GM12878 (cell line): ENCODE data around the gene AP1AR. TPM values are rescaled to one million over a fixed set of nuclear protein-coding genes. Genes with fewer than 3 reads are reported as not detected.

ENCODE experiments used
- CREM ChIP-seq: IDR thresholded peaks from 2 replicates; pipeline ENCODE4 v1.6.1; 2014; ENCODE audit warnings: antibody characterized with exemption, low read depth
- FOXM1 ChIP-seq: IDR thresholded peaks from 2 replicates; pipeline ENCODE4 v1.6.1; 2012; ENCODE audit warnings: low read depth, mild to moderate bottlenecking, inconsistent platforms, low read length, moderate library complexity
- MTA2 ChIP-seq: fragments of 450-650 bp; IDR thresholded peaks from 2 replicates; pipeline ENCODE4 v1.6.1; 2016; ENCODE audit warnings: low read depth, mild to moderate bottlenecking, moderate library complexity
- PAX8 ChIP-seq: fragments of 450-650 bp; IDR thresholded peaks from 2 replicates; pipeline ENCODE4 v1.6.1; 2017; ENCODE audit warnings: mild to moderate bottlenecking, moderate library complexity
- POLR2AphosphoS5 ChIP-seq: IDR thresholded peaks from 2 replicates; pipeline ENCODE4 v1.6.1; 2011; ENCODE audit warnings: mild to moderate bottlenecking, low read length, inconsistent platforms
- RB1 ChIP-seq: fragments of 450-650 bp; formaldehyde crosslinking; IDR thresholded peaks from 2 replicates; pipeline ENCODE4 v1.6.1; 2017; ENCODE audit warnings: mild to moderate bottlenecking, borderline replicate concordance
- SMARCA5 ChIP-seq: fragments of 450-650 bp; IDR thresholded peaks from 2 replicates; pipeline ENCODE4 v1.6.1; 2017; ENCODE audit warnings: mild to moderate bottlenecking
- SP1 ChIP-seq: IDR thresholded peaks from one replicate; pipeline ENCODE4 v1.6.1; 2011; ENCODE audit warnings: low read depth, low read length
- SREBF1 ChIP-seq: IDR thresholded peaks from 2 replicates; pipeline ENCODE4 v1.6.1; 2012; ENCODE audit warnings: mild to moderate bottlenecking, low read length
- YBX1 ChIP-seq: fragments of 450-650 bp; IDR thresholded peaks from 2 replicates; pipeline ENCODE4 v1.6.1; 2016; ENCODE audit warnings: antibody characterized with exemption
- ZBED1 ChIP-seq: IDR thresholded peaks from 2 replicates; pipeline ENCODE4 v1.6.1; 2016; ENCODE audit warnings: borderline replicate concordance
- ZNF24 ChIP-seq: fragments of 450-650 bp; IDR thresholded peaks from 2 replicates; pipeline ENCODE4 v1.6.1; 2017; ENCODE audit warnings: antibody characterized with exemption, mild to moderate bottlenecking
- ZNF384 ChIP-seq: IDR thresholded peaks from 2 replicates; pipeline ENCODE4 v1.6.1; 2012; ENCODE audit warnings: low read depth, mild to moderate bottlenecking, low read length, improper control_type of control experiment, borderline replicate concordance
- polyA plus RNA-seq, 11 experiments: library from polyadenylated mRNA; depleted of rRNA in 4 of 11; unstranded in 6 of 11; stranded (reverse) in 5 of 11; fragments of >200 nt; fragmentation: Nextera tagmentation in 4 of 11; fragmentation: Illumina TruSeq in 1 of 11; extraction: Ambion mirVana in 4 of 11; extraction: Trizol in 1 of 11; gene quantifications; 1 replicate in 1 of 11; 2 replicates in 10 of 11; pipeline versions ENCODE4 v1.2.1 to v1.2.3, GENCODE V29; 2011 to 2016; ENCODE audit warnings: inconsistent platforms in 2 of 11, missing spikeins in 2 of 11, low read depth in 1 of 11
- total RNA-seq, 4 experiments: library from RNA; depleted of rRNA in 3 of 4; stranded (reverse); fragments of >200 nt in 3 of 4; fragmentation: Illumina TruSeq in 1 of 4; extraction: Trizol in 1 of 4; gene quantifications; 2 replicates each; pipeline versions ENCODE4 v1.2.1 to v1.2.3, GENCODE V29; 2013 to 2021
- TF ChIP-seq, protein P1 (sequence below): IDR thresholded peaks from 2 replicates; pipeline ENCODE4 v1.6.1; 2011; ENCODE audit warnings: borderline replicate concordance, low read depth, mild to moderate bottlenecking, moderate library complexity, mixed read lengths, low read length; ENCODE audit not compliant: insufficient read depth; ENCODE audit errors: extremely low read length
- TF ChIP-seq, protein P2 (sequence below): fragments of 450-650 bp; formaldehyde crosslinking; IDR thresholded peaks from 2 replicates; pipeline ENCODE4 v1.4.0; 2020; ENCODE audit warnings: mild to moderate bottlenecking, moderate library complexity
- TF ChIP-seq, protein P3 (sequence below): IDR thresholded peaks from 2 replicates; pipeline ENCODE4 v1.6.1; 2011; ENCODE audit warnings: low read depth, mild to moderate bottlenecking, low read length, moderate library complexity, borderline replicate concordance; ENCODE audit errors: extremely low read depth
- TF ChIP-seq, protein P4 (sequence below): IDR thresholded peaks from 2 replicates; pipeline ENCODE4 v1.6.1; 2012; ENCODE audit warnings: improper control_type of control experiment, low read depth, low read length; ENCODE audit not compliant: insufficient replicate concordance

AP1AR gene
- total and polyA plus RNA-seq, 10 of the 15 experiments (the other 5 are each of a cell fraction or from before 2014, with no cell fraction given): 5.6 to 29.1 (median 16.3) TPM

DNA sequence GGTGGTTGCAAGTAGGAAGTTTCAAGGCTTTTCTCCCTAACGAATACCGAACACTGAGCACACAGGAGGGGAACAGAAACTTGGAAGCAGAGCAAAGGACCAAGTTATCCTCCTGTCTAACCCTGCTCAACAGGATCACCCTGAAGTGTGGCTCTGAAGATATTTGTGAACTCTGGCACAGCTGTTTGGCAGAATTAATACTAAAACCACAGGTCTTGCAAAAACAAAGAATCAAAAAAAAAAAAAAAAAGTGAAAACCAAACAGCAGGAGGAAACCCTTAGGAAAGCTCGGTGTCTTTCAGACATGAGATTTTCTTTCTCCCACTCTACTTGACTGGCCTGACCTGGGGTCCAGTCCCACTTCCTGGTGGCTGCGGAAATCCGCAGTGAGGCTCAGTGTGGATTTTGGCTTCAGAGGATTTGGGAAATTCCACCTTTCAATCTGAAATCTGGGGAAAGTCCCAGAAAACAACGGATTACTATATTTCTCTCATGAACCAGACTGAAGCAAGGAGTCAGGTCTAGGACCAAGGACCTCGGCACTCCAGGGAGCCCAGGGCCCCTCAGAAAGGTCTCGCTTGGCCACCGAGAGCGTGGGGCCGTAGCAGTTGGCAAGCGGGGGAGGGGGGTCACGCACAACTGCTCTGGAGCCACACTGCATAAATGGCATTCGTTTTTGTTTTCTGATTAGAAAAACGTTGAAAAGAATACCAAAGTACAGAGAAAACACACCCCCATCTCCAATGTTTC, 53.2 kb downstream of the AP1AR start (continued):
- TF ChIP-seq POLR2AphosphoS5 (peak; percentile 53; the same call in 1 of the 2 replicates), PAX8 (no peak), ZNF24 (no peak), CREM (no peak), SP1 (no peak), SREBF1 (no peak), MTA2 (no peak; the same call in 1 of the 2 replicates), FOXM1 (no peak), RB1 (no peak; the same call in 1 of the 2 replicates), YBX1 (no peak), SMARCA5 (no peak), ZNF384 (no peak), ZBED1 (0 out of 2 replicates have a peak, but pooled peaks have one; percentile 55)
- TF ChIP-seq, protein P1, sequence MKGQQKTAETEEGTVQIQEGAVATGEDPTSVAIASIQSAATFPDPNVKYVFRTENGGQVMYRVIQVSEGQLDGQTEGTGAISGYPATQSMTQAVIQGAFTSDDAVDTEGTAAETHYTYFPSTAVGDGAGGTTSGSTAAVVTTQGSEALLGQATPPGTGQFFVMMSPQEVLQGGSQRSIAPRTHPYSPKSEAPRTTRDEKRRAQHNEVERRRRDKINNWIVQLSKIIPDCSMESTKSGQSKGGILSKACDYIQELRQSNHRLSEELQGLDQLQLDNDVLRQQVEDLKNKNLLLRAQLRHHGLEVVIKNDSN: no peak
- TF ChIP-seq, protein P2, sequence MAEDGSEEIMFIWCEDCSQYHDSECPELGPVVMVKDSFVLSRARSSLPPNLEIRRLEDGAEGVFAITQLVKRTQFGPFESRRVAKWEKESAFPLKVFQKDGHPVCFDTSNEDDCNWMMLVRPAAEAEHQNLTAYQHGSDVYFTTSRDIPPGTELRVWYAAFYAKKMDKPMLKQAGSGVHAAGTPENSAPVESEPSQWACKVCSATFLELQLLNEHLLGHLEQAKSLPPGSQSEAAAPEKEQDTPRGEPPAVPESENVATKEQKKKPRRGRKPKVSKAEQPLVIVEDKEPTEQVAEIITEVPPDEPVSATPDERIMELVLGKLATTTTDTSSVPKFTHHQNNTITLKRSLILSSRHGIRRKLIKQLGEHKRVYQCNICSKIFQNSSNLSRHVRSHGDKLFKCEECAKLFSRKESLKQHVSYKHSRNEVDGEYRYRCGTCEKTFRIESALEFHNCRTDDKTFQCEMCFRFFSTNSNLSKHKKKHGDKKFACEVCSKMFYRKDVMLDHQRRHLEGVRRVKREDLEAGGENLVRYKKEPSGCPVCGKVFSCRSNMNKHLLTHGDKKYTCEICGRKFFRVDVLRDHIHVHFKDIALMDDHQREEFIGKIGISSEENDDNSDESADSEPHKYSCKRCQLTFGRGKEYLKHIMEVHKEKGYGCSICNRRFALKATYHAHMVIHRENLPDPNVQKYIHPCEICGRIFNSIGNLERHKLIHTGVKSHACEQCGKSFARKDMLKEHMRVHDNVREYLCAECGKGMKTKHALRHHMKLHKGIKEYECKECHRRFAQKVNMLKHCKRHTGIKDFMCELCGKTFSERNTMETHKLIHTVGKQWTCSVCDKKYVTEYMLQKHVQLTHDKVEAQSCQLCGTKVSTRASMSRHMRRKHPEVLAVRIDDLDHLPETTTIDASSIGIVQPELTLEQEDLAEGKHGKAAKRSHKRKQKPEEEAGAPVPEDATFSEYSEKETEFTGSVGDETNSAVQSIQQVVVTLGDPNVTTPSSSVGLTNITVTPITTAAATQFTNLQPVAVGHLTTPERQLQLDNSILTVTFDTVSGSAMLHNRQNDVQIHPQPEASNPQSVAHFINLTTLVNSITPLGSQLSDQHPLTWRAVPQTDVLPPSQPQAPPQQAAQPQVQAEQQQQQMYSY: no peak
- TF ChIP-seq, protein P3, sequence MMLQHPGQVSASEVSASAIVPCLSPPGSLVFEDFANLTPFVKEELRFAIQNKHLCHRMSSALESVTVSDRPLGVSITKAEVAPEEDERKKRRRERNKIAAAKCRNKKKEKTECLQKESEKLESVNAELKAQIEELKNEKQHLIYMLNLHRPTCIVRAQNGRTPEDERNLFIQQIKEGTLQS: no peak
- TF ChIP-seq, protein P4, sequence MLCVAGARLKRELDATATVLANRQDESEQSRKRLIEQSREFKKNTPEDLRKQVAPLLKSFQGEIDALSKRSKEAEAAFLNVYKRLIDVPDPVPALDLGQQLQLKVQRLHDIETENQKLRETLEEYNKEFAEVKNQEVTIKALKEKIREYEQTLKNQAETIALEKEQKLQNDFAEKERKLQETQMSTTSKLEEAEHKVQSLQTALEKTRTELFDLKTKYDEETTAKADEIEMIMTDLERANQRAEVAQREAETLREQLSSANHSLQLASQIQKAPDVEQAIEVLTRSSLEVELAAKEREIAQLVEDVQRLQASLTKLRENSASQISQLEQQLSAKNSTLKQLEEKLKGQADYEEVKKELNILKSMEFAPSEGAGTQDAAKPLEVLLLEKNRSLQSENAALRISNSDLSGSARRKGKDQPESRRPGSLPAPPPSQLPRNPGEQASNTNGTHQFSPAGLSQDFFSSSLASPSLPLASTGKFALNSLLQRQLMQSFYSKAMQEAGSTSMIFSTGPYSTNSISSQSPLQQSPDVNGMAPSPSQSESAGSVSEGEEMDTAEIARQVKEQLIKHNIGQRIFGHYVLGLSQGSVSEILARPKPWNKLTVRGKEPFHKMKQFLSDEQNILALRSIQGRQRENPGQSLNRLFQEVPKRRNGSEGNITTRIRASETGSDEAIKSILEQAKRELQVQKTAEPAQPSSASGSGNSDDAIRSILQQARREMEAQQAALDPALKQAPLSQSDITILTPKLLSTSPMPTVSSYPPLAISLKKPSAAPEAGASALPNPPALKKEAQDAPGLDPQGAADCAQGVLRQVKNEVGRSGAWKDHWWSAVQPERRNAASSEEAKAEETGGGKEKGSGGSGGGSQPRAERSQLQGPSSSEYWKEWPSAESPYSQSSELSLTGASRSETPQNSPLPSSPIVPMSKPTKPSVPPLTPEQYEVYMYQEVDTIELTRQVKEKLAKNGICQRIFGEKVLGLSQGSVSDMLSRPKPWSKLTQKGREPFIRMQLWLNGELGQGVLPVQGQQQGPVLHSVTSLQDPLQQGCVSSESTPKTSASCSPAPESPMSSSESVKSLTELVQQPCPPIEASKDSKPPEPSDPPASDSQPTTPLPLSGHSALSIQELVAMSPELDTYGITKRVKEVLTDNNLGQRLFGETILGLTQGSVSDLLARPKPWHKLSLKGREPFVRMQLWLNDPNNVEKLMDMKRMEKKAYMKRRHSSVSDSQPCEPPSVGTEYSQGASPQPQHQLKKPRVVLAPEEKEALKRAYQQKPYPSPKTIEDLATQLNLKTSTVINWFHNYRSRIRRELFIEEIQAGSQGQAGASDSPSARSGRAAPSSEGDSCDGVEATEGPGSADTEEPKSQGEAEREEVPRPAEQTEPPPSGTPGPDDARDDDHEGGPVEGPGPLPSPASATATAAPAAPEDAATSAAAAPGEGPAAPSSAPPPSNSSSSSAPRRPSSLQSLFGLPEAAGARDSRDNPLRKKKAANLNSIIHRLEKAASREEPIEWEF: no peak
